GM19099 (cell line): Measurements from ENCODE around the gene CEMIP.

ENCODE experiments used
- POLR2A ChIP-seq: IDR thresholded peaks from 3 replicates; pipeline ENCODE4 v1.6.1; 2011; ENCODE audit warnings: low read depth; ENCODE audit not compliant: insufficient read length; ENCODE audit errors: extremely low read depth

The CEMIP gene

GRCh38 chr15:80924278-80924677, 145.1 kb downstream of the CEMIP start:
- TF ChIP-seq POLR2A, result no peak

DNA sequence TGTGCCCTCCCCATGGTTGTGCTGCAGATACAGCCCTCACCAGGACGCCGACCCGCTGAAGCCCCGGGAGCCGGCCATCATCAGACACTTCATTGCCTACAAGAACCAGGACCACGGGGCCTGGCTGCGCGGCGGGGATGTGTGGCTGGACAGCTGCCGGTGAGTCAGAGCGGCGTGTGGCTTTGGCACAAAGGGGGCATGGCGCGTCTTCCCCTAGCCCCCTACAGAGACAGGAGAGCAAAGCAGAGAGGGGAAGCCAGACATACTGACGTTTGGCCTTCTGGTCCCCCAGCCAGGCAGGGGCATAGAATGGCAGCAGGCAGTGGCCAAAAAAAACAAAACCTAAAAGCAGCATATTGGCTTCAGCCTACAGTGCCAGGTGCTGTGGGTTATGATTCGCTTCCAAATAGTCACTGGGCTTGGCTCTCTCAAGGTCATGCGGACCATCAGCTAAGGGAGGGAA, 146.5 kb downstream of the CEMIP start:
- TF ChIP-seq POLR2A, result no peak

- TF ChIP-seq POLR2A, result no peak
Measured at GRCh38 chr15:80926126-80926525, 147.0 kb downstream of the CEMIP start.

DNA sequence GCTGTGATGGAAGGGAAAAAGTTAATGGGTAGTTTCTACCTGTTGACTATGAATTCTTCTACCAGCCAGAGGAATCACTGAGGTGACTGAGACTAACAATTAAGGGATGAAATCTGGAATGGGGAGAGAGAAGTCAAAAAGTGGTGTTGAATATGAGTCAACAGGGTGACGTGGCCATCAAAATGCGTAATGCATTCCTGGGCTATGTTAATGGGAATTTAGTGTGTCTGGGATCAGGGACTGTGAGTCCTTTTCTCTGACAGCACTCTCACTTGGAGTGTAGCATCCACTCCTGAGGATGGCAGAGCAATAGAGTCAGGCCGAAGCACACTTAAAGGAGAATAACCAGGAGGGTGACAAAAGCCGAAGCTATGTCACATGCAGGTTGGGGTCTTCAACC, 150.1 kb downstream of the CEMIP start:
- TF ChIP-seq POLR2A, result no peak

GRCh38 chr15:80929689-80930088, 150.5 kb downstream of the CEMIP start:
- no peak for TF ChIP-seq POLR2A

- no peak for TF ChIP-seq POLR2A
Measured at GRCh38 chr15:80931191-80931590, 152.0 kb downstream of the CEMIP start.

GRCh38 chr15:80931721-80932512, 152.7 kb downstream of the CEMIP start:
- TF ChIP-seq POLR2A, result no peak

- no peak for TF ChIP-seq POLR2A
Measured at GRCh38 chr15:80932513-80932815, 153.3 kb downstream of the CEMIP start.

GRCh38 chr15:80932989-80933388, 153.8 kb downstream of the CEMIP start:
- no peak for TF ChIP-seq POLR2A

DNA sequence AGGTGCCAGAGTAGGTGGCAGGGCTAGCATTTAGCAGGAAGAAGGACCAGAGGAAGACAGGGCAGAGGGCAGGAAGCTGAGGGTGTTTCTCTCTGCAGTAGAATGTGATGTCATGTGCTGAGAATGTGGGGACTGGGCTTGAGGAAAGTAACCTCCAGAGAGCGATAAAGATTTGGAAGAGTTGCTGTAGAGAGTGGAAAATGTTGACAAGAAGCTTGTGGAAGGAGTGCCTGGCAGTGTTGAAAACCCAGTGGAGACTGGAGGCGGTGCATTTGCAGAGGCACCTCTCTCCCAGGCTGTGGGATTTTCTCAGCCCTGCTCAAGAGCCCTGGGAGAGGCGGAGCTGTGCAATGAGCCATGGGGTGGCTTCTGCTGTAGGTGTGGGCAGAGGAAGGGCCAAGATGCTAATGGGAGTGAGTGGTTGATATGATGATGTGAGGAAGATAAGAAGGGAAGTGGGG, 155.6 kb downstream of the CEMIP start:
- no peak for TF ChIP-seq POLR2A

- no peak for TF ChIP-seq POLR2A
Measured at GRCh38 chr15:80936288-80937078, 157.3 kb downstream of the CEMIP start.

DNA sequence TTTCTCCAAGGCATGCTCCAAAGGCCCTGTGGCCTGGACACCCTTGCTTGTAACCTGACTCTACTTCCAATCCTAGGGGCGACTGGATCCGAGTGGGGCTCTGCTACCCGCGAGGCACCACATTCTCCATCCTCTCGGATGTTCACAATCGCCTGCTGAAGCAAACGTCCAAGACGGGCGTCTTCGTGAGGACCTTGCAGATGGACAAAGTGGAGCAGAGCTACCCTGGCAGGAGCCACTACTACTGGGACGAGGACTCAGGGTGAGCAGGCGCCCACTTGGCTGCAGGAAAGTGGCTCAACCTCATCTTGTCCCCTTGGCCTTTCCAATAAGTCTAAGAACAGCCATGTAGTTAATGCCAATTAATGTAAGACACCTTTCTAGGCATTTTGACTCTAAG, 158.5 kb downstream of the CEMIP start:
- no peak for TF ChIP-seq POLR2A

DNA sequence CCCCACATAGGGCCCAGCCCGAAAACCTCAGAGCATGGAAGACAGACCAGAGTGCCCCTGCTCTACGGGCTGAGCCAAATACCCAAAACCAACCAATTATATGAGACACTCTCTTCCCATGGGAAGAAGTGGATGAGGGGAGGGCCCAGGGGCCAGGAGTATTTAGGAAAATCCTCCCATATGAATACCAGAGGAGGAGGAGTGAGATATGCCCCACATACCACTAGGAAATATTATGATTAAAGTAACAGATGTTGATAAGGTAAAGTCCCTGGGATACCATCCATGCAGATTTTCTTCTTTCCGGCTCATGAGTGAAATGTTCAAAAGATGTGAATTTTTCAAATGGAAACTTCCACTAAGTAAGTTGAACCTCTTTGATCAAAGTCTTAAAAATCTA, 160.0 kb downstream of the CEMIP start:
- TF ChIP-seq POLR2A, result no peak

DNA sequence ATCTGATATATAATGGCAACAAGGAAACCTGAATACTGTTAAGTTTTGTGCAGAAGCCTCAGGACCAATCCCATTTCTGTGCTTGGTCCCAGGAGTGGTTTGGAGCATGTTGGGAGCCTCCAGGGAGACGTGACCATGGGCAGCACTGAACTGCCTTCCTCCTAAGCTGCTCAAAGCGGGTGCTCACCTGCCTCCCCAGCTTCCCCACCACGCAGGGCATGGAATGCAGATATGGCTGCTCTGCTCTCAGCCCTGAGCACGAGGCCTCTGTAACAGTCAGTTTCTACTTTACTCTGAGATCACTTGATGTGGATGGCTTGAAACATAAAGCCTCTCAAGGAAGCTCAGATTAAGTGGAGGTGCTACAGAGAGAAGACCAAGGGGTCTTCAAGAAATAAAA, 161.2 kb downstream of the CEMIP start:
- TF ChIP-seq POLR2A, result no peak

GRCh38 chr15:80940851-80941250, 161.7 kb downstream of the CEMIP start:
- TF ChIP-seq POLR2A, result no peak

DNA sequence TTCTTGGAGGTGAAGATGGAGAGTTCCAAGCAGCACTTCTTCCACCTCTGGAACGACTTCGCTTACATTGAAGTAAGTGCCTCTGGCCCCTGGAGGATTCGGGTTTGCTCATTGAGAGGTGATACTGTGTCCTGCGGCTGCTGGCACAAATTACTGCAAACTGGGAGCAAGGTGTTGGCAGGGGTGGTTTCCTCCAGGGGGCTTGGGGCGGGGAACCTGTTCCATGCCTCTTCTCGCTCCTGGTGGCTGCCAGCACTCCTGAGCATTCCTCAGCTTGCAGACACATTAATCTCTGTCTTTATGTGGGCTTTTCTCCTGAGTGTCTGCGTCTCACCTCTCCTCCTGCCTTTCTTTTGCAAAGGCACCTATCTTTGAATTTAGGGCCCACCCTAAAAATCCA, 163.1 kb downstream of the CEMIP start:
- no peak for TF ChIP-seq POLR2A
